Measurements from ENCODE around the gene LCK.
"Not testable (repeated sequence)": the region's sequence is repeated elsewhere in the genome, so short reads cannot be mapped to it uniquely, and the experiment has no call there.

Gene LCK

GRCh38 chr1:32239790-32240139 lies 11.3 kb upstream of the LCK start:
- DNase-seq = no peak

- DNase-seq = peak in 50 of 58 donors; percentile 14 to 78 (median 40)
These were observed 10.7 kb upstream of the LCK start for GRCh38 chr1:32240140-32240951.

- peak in 42 of 58 donors; percentile 6 to 72 (median 36) for DNase-seq
These were observed 9.9 kb upstream of the LCK start for GRCh38 chr1:32241001-32241763.

GRCh38 chr1:32242341-32242851 lies 8.7 kb upstream of the LCK start:
- DNase-seq = peak in 34 of 58 donors; percentile 3 to 60 (median 26)

- DNase-seq = no peak
These were observed 4.2 kb upstream of the LCK start, which contains the start of gene FAM167B for GRCh38 chr1:32246888-32247273. TSS of gene FAM167B (plus strand) at chr1:32247222. CDS start at chr1:32247422, 200 bp downstream.

- DNase-seq = no peak
These were observed 3.6 kb upstream of the LCK start for GRCh38 chr1:32247452-32247851.

GRCh38 chr1:32247983-32248889 lies 2.8 kb upstream of the LCK start:
- DNase-seq = peak in 14 of 58 donors; percentile 4 to 46 (median 13)

- no peak for DNase-seq
These were observed 1.1 kb upstream of the LCK start for GRCh38 chr1:32249831-32250525.

- DNase-seq = no peak
These were observed 4.3 kb downstream of the LCK start for GRCh38 chr1:32255072-32256071.

- no peak for DNase-seq
These were observed 5.6 kb downstream of the LCK start for GRCh38 chr1:32256473-32257226.

GRCh38 chr1:32257227-32257508 lies 6.1 kb downstream of the LCK start:
- DNase-seq = no peak

- DNase-seq = not testable (repeated sequence)
These were observed 12.2 kb downstream of the LCK start for GRCh38 chr1:32263236-32263593.

GRCh38 chr1:32263744-32264143 lies 12.7 kb downstream of the LCK start:
- DNase-seq = no peak

- DNase-seq = no peak
These were observed 14.8 kb downstream of the LCK start for GRCh38 chr1:32265846-32266245.

- DNase-seq = no peak
These were observed 16.0 kb downstream of the LCK start for GRCh38 chr1:32266921-32267591.

- no peak for DNase-seq
These were observed 18.7 kb downstream of the LCK start for GRCh38 chr1:32269744-32270143.

- peak in 2 of 58 donors; percentile 12 to 39 for DNase-seq
These were observed 21.7 kb downstream of the LCK start for GRCh38 chr1:32272557-32273390.
